ENCODE results near the gene NHEJ1. TPM values are rescaled to one million over a fixed set of nuclear protein-coding genes. Genes with fewer than 3 reads are reported as not detected.

Gene NHEJ1
- total and polyA plus RNA-seq, 7 experiments from 2014 or later, result 11.4 to 32.7 (median 18.5) TPM

- POLR2A ChIA-PET, result interaction anchor here (0.6 kb wide), 1 partner anchor 99 kb away, joined by 3 read pairs; no protein-coding TSS in a partner anchor
- no peaks in the 10 kb centered on the region for H3K36me3 ChIP-seq (ENCODE audit: control insufficient read depth in 2 of 3, insufficient read depth in 3 of 3, low read length in 3 of 3)
- peaks cover 10 to 36% (median 23%) of the 10 kb centered on the region in 7 donors for H3K4me1 Mint-ChIP-seq
- H3K27me3 ChIP-seq (ENCODE audit: control insufficient read depth in 2 of 2, insufficient read depth in 2 of 2, low read length in 2 of 2), result no peaks in the 10 kb centered on the region
- H3K27ac ChIP-seq (ENCODE audit: low read depth, low read length), result no peak overlapping the region
- DNase-seq (no peak), ATAC-seq (no peak)
- H3K36me3 Mint-ChIP-seq, result peaks cover 0 to 26% (median 2%) of the 10 kb centered on the region in 5 donors
- intact Hi-C loops (cut with micrococcal nuclease), result no loop called here
- no peaks in the 10 kb centered on the region for H3K27me3 Mint-ChIP-seq
- CTCF ChIA-PET, result interaction anchor here (0.5 to 1.5 kb wide), 7 partner anchors 53 to 595 kb away, joined by 3 to 5 read pairs (median 3); no protein-coding TSS in a partner anchor
- H3K9me3 Mint-ChIP-seq, result no peaks in the 10 kb centered on the region
- peaks cover 0 to 12% of the 10 kb centered on the region in 2 donors for H3K4me1 ChIP-seq (ENCODE audit: control insufficient read depth in 2 of 2, insufficient read depth in 2 of 2, low read length in 2 of 2)
- no peaks in the 10 kb centered on the region for H3K9me3 ChIP-seq (ENCODE audit: control insufficient read depth in 2 of 3, low read length in 3 of 3)
- no peak overlapping the region for H3K27ac Mint-ChIP-seq
- no peak overlapping the region for H3K4me3 ChIP-seq (ENCODE audit: low read length)
- H3K4me3 Mint-ChIP-seq, result peak overlapping the region in 1 of 10 donors; percentile 27
Measured at GRCh38 chr2:219122202-219122980, 38.2 kb downstream of the NHEJ1 start.

DNA sequence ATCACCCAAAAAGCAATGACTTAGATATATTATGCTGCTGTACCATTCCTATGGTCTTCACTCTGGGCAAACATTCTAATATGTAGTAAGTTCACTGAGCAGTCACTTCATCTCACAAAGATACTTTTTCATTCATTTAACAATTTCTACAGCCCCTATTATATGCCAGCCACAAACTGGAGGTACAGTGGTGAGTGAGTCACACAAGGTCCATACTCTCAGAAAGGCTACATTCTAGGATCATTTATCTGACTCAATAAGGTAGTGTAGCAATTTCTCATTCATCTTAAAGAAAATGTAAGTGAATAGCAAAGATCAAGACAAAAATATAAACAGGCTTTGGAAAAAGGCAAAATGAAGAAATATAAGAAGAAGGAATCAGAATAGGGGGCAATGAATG, 40.5 kb downstream of the NHEJ1 start:
- ATAC-seq, result no peak

DNA sequence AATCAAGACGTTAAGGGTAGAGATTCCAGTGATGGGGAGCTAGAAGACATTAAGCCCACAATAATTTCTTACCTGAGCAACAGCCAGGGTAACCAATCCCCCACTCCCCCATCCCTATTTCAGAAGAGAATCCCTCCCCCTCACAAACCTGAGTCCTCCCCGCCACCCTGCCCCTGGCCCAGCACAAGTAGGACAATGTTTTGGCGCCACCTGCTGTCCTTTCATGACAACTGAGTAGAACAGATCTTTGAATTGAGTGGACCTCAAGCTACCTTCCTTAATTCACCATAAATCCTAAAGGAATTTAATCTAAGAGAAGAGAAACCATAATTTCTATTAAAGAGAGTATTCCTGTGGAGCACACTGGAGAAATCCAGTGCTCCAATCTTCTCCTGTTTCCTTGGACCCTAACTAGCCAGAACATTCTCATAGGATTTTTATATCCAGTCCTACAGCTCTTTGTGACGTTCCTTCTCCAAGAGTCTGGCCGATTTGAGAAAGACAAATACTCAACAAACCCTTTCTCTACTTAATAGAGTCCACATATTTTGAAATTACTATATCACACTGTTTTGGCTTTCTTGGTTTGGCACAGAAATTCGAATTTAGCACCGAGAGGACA, 41.1 kb downstream of the NHEJ1 start:
- peak; percentile 14 to 50 (median 34) for DNase-seq
- Histone ChIP-seq H3K4me3 (ENCODE audit: low read length) (no peak overlapping the region), H3K27ac (ENCODE audit: low read depth, low read length) (no peak overlapping the region), H3K27me3 (ENCODE audit: control insufficient read depth in 2 of 2, insufficient read depth in 2 of 2, low read length in 2 of 2) (no peaks in the 10 kb centered on the region), H3K9me3 (ENCODE audit: control insufficient read depth in 2 of 3, low read length in 3 of 3) (no peaks in the 10 kb centered on the region), H3K4me1 (ENCODE audit: control insufficient read depth in 2 of 2, insufficient read depth in 2 of 2, low read length in 2 of 2) (peaks cover 0 to 7% of the 10 kb centered on the region in 2 donors), H3K36me3 (ENCODE audit: control insufficient read depth in 2 of 3, insufficient read depth in 3 of 3, low read length in 3 of 3) (peaks cover 0 to 4% (median 0%) of the 10 kb centered on the region in 3 experiments)
- H3K27ac Mint-ChIP-seq, result no peak overlapping the region
- no peaks in the 10 kb centered on the region for H3K9me3 Mint-ChIP-seq
- no peak overlapping the region for H3K4me3 Mint-ChIP-seq
- H3K27me3 Mint-ChIP-seq, result no peaks in the 10 kb centered on the region
- ATAC-seq, result peak; percentile 66
- ChIA-PET CTCF (interaction anchor here (0.7 to 4.9 kb wide), 8 partner anchors 15 to 137 kb away, joined by 3 to 29 read pairs (median 4); no protein-coding TSS in a partner anchor), POLR2A (interaction anchor here (0.7 kb wide), 1 partner anchor 389 kb away, joined by 3 read pairs; no protein-coding TSS in a partner anchor)
- intact Hi-C loops (cut with micrococcal nuclease), result loop anchor here (1.0 kb wide), 5 partner anchors 61 to 266 kb away; no protein-coding TSS in a partner anchor
- H3K36me3 Mint-ChIP-seq, result peaks cover 0 to 17% (median 0%) of the 10 kb centered on the region in 5 donors
- peaks cover 4 to 22% (median 11%) of the 10 kb centered on the region in 7 donors for H3K4me1 Mint-ChIP-seq

More for the DNA sequence above, 40.5 kb downstream of the NHEJ1 start:
- Mint-ChIP-seq H3K27ac (no peak overlapping the region), H3K4me3 (no peak overlapping the region), H3K9me3 (no peaks in the 10 kb centered on the region), H3K36me3 (peaks cover 0 to 17% (median 0%) of the 10 kb centered on the region in 5 donors), H3K27me3 (no peaks in the 10 kb centered on the region), H3K4me1 (peaks cover 10 to 28% (median 11%) of the 10 kb centered on the region in 7 donors)
- Histone ChIP-seq H3K27me3 (ENCODE audit: control insufficient read depth in 2 of 2, insufficient read depth in 2 of 2, low read length in 2 of 2) (no peaks in the 10 kb centered on the region), H3K36me3 (ENCODE audit: control insufficient read depth in 2 of 3, insufficient read depth in 3 of 3, low read length in 3 of 3) (peaks cover 0 to 4% (median 0%) of the 10 kb centered on the region in 3 experiments), H3K4me3 (ENCODE audit: low read length) (no peak overlapping the region), H3K9me3 (ENCODE audit: control insufficient read depth in 2 of 3, low read length in 3 of 3) (no peaks in the 10 kb centered on the region), H3K4me1 (ENCODE audit: control insufficient read depth in 2 of 2, insufficient read depth in 2 of 2, low read length in 2 of 2) (peaks cover 0 to 12% of the 10 kb centered on the region in 2 donors), H3K27ac (ENCODE audit: low read depth, low read length) (no peak overlapping the region)
- no peak for DNase-seq
- intact Hi-C loops (cut with micrococcal nuclease), result no loop called here
- POLR2A ChIA-PET, result no interaction called here
- CTCF ChIA-PET, result interaction anchor here (0.7 to 4.9 kb wide), 6 partner anchors 14 to 90 kb away, joined by 3 to 29 read pairs (median 4); no protein-coding TSS in a partner anchor

DNA sequence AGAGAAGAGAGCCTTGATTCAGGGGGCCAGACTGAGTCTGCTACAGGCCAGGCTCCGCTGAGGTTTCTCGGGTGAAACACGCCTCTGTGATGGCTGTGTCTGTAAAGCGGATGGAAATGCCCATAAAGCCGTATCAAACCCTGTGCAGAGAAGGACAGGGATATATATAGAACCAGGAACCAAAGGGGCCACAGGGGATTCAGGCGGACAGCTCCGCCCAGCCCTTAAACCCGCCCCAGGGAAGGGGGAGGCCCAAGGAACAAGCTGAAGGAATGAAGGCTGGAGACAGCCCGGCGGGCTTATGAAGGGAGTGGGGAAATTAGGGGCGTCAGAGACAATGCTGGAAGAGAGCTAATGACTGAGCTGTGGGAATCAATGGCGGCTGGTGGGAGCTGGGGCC, 42.1 kb downstream of the NHEJ1 start:
- no peaks in the 10 kb centered on the region for H3K27me3 Mint-ChIP-seq
- ChIA-PET POLR2A (no interaction called here), CTCF (interaction anchor here (0.9 to 4.9 kb wide), 4 partner anchors 37 to 60 kb away, joined by 3 to 29 read pairs (median 4); no protein-coding TSS in a partner anchor)
- no peaks in the 10 kb centered on the region for H3K9me3 Mint-ChIP-seq
- no peak overlapping the region for H3K4me3 Mint-ChIP-seq
- ATAC-seq, result no peak
- peaks cover 0 to 16% (median 8%) of the 10 kb centered on the region in 7 donors for H3K4me1 Mint-ChIP-seq
- H3K4me3 ChIP-seq (ENCODE audit: low read length), result no peak overlapping the region
- H3K27me3 ChIP-seq (ENCODE audit: control insufficient read depth in 2 of 2, insufficient read depth in 2 of 2, low read length in 2 of 2), result no peaks in the 10 kb centered on the region
- no peak overlapping the region for H3K27ac ChIP-seq (ENCODE audit: low read depth, low read length)
- no peaks in the 10 kb centered on the region for H3K9me3 ChIP-seq (ENCODE audit: control insufficient read depth in 2 of 3, low read length in 3 of 3)
- H3K4me1 ChIP-seq (ENCODE audit: control insufficient read depth in 2 of 2, insufficient read depth in 2 of 2, low read length in 2 of 2), result no peaks in the 10 kb centered on the region
- DNase-seq, result no peak
- intact Hi-C loops (cut with micrococcal nuclease), result no loop called here
- no peak overlapping the region for H3K27ac Mint-ChIP-seq
- peaks cover 0 to 4% (median 0%) of the 10 kb centered on the region in 3 experiments for H3K36me3 ChIP-seq (ENCODE audit: control insufficient read depth in 2 of 3, insufficient read depth in 3 of 3, low read length in 3 of 3)
- H3K36me3 Mint-ChIP-seq, result peaks cover 0 to 16% (median 0%) of the 10 kb centered on the region in 5 donors

- no peaks in the 10 kb centered on the region for H3K27me3 ChIP-seq (ENCODE audit: control insufficient read depth in 2 of 2, insufficient read depth in 2 of 2, low read length in 2 of 2)
- POLR2A ChIA-PET, result no interaction called here
- H3K36me3 ChIP-seq (ENCODE audit: control insufficient read depth in 2 of 3, insufficient read depth in 3 of 3, low read length in 3 of 3), result peaks cover 0 to 4% (median 0%) of the 10 kb centered on the region in 3 experiments
- no peaks in the 10 kb centered on the region for H3K27me3 Mint-ChIP-seq
- peaks cover 0 to 18% (median 0%) of the 10 kb centered on the region in 5 donors for H3K36me3 Mint-ChIP-seq
- no peaks in the 10 kb centered on the region for H3K4me1 ChIP-seq (ENCODE audit: control insufficient read depth in 2 of 2, insufficient read depth in 2 of 2, low read length in 2 of 2)
- intact Hi-C loops (cut with micrococcal nuclease), result no loop called here
- no peaks in the 10 kb centered on the region for H3K9me3 ChIP-seq (ENCODE audit: control insufficient read depth in 2 of 3, low read length in 3 of 3)
- H3K4me1 Mint-ChIP-seq, result peaks cover 0 to 29% (median 5%) of the 10 kb centered on the region in 7 donors
- H3K9me3 Mint-ChIP-seq, result no peaks in the 10 kb centered on the region
- peak overlapping the region in 1 of 9 donors; percentile 26 for H3K27ac Mint-ChIP-seq
- CTCF ChIA-PET, result interaction anchor here (1.7 to 4.9 kb wide), 2 partner anchors 59 to 87 kb away, joined by 6 to 29 read pairs; no protein-coding TSS in a partner anchor
- no peak overlapping the region for H3K27ac ChIP-seq (ENCODE audit: low read depth, low read length)
- no peak overlapping the region for H3K4me3 ChIP-seq (ENCODE audit: low read length)
- no peak overlapping the region for H3K4me3 Mint-ChIP-seq
- ATAC-seq, result no peak
- no peak for DNase-seq
Measured at GRCh38 chr2:219116776-219117646, 43.6 kb downstream of the NHEJ1 start.

All from naive thymus-derived CD4-positive, alpha-beta T cell (primary cell).